DOHH2 (cell line): ENCODE measurements around the gene SLC2A8.
A peak's percentile ranks its signal among the peaks of the same experiment; 100 is the strongest.

Experiments used
- H3F3A ChIP-seq: fragments of 200-600 bp; sonication (generic), shearing (Covaris generic); 2 replicates; pipeline ENCODE4 v1.6.0; 2016; ENCODE audit warnings: antibody characterized with exemption, mild to moderate bottlenecking; ENCODE audit not compliant: control insufficient read depth, insufficient read depth
- H3K27ac ChIP-seq: fragments of 200-600 bp; sonication (generic); 2 replicates; pipeline ENCODE4 v1.5.1; 2014; ENCODE audit warnings: low read depth, mild to moderate bottlenecking, low read length, moderate library complexity
- H3K27me3 ChIP-seq: fragments of 200-600 bp; sonication (generic); 2 replicates; pipeline ENCODE4 v1.6.1; 2014; ENCODE audit warnings: mild to moderate bottlenecking, low read length, mixed read lengths; ENCODE audit not compliant: control insufficient read depth
- H3K36me3 ChIP-seq: fragments of 200-600 bp; sonication (generic); 2 replicates; pipeline ENCODE4 v1.6.1; 2014; ENCODE audit warnings: mild to moderate bottlenecking, low read length, moderate library complexity, mixed read lengths; ENCODE audit not compliant: control insufficient read depth
- H3K4me1 ChIP-seq: fragments of 200-600 bp; sonication (generic); 2 replicates; pipeline ENCODE4 v1.6.1; 2014; ENCODE audit warnings: mild to moderate bottlenecking, low read length, mixed read lengths; ENCODE audit not compliant: control insufficient read depth
- H3K4me2 ChIP-seq: fragments of 200-600 bp; sonication (generic); 2 replicates; pipeline ENCODE4 v1.6.0; 2014; ENCODE audit warnings: mild to moderate bottlenecking, low read length, moderate library complexity
- H3K4me3 ChIP-seq: fragments of 200-600 bp; sonication (generic); 2 replicates; pipeline ENCODE4 v1.5.1; 2014; ENCODE audit warnings: mild to moderate bottlenecking, low read length, mixed read lengths
- H3K79me2 ChIP-seq: fragments of 200-600 bp; sonication (generic); 2 replicates; pipeline ENCODE4 v1.6.1; 2014; ENCODE audit warnings: mild to moderate bottlenecking, low read length, mixed read lengths; ENCODE audit not compliant: control insufficient read depth
- H3K9me2 ChIP-seq: fragments of 200-600 bp; sonication (generic); replicated peaks from 2 replicates; pipeline ENCODE4 v1.6.1; 2014; ENCODE audit warnings: mild to moderate bottlenecking, low read length, mixed read lengths; ENCODE audit not compliant: control insufficient read depth
- H3K9me3 ChIP-seq: fragments of 200-600 bp; sonication (generic); 2 replicates; pipeline ENCODE4 v1.6.1; 2014; ENCODE audit warnings: antibody characterized with exemption, low read length, mixed read lengths; ENCODE audit not compliant: control insufficient read depth, insufficient read depth
- H4K20me1 ChIP-seq: fragments of 200-600 bp; sonication (generic); 2 replicates; pipeline ENCODE4 v1.6.0; 2014; ENCODE audit warnings: low read depth, mild to moderate bottlenecking, antibody characterized with exemption, low read length, moderate library complexity; ENCODE audit not compliant: control insufficient read depth, insufficient read depth
- EZH2phosphoT487 ChIP-seq: fragments of 200-600 bp; sonication (generic); IDR thresholded peaks from 2 replicates; pipeline ENCODE4 v1.6.1; 2017; ENCODE audit warnings: borderline replicate concordance, mild to moderate bottlenecking, antibody characterized with exemption, low read length, moderate library complexity, mixed read lengths
- TF ChIP-seq, protein P1 (sequence below): fragments of 200-600 bp; sonication (generic); IDR thresholded peaks from one replicate; pipeline ENCODE4 v1.5.1; 2014; ENCODE audit warnings: antibody characterized with exemption, mild to moderate bottlenecking, low read depth, low read length; ENCODE audit not compliant: poor library complexity, severe bottlenecking

Gene SLC2A8

DNA sequence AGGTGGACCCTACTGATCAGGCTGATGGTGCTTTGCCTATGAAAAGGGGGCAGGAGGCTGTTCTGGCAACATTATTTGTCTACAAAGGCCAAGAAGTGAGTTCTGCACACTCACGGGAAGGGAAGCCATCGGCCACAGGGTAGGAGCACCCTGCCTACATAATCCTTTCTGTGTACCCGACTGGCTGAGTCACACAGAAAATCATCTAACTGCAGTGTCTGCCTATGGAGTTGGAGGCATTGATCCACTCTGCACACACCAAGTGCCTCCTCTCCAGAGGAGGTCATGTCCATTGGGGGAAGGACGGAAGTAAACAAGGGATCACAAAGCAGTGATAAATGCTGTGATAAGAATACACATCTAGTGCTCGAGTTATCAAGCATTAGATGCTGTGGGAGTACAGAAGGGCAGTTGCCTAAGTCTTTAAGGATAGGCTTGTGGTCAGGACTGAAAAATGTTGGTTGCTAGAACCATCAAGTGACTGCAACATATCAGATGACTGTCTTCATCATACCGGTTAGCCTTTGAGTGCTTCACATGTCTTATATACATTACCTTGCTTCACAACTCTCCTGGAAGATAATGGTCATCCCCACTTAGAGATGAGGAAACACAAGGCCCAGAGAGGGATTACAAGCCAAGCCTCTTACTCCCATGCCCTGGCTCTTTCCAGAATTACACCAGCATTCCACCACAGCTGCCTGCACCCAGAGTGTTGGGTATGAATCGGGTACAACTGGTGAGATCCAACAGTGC, 1.3 kb upstream of the SLC2A8 start:
- no peaks in the 10 kb centered on the region for H4K20me1 ChIP-seq
- TF ChIP-seq, protein P1, sequence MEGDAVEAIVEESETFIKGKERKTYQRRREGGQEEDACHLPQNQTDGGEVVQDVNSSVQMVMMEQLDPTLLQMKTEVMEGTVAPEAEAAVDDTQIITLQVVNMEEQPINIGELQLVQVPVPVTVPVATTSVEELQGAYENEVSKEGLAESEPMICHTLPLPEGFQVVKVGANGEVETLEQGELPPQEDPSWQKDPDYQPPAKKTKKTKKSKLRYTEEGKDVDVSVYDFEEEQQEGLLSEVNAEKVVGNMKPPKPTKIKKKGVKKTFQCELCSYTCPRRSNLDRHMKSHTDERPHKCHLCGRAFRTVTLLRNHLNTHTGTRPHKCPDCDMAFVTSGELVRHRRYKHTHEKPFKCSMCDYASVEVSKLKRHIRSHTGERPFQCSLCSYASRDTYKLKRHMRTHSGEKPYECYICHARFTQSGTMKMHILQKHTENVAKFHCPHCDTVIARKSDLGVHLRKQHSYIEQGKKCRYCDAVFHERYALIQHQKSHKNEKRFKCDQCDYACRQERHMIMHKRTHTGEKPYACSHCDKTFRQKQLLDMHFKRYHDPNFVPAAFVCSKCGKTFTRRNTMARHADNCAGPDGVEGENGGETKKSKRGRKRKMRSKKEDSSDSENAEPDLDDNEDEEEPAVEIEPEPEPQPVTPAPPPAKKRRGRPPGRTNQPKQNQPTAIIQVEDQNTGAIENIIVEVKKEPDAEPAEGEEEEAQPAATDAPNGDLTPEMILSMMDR: no peak
- no peak for TF ChIP-seq EZH2phosphoT487
- H3K27me3 ChIP-seq: no peaks in the 10 kb centered on the region
- H3K9me3 ChIP-seq: no peaks in the 10 kb centered on the region
- H3K36me3 ChIP-seq: no peaks in the 10 kb centered on the region
- H3K79me2 ChIP-seq: peaks cover 10% of the 10 kb centered on the region
- peak overlapping the region; percentile 74 for H3K4me3 ChIP-seq
- no peaks in the 10 kb centered on the region for H3K9me2 ChIP-seq
- peak overlapping the region; percentile 91 for H3K4me2 ChIP-seq
- no peaks in the 10 kb centered on the region for H3F3A ChIP-seq
- H3K27ac ChIP-seq: no peak overlapping the region
- H3K4me1 ChIP-seq: peaks cover 14% of the 10 kb centered on the region

DNA sequence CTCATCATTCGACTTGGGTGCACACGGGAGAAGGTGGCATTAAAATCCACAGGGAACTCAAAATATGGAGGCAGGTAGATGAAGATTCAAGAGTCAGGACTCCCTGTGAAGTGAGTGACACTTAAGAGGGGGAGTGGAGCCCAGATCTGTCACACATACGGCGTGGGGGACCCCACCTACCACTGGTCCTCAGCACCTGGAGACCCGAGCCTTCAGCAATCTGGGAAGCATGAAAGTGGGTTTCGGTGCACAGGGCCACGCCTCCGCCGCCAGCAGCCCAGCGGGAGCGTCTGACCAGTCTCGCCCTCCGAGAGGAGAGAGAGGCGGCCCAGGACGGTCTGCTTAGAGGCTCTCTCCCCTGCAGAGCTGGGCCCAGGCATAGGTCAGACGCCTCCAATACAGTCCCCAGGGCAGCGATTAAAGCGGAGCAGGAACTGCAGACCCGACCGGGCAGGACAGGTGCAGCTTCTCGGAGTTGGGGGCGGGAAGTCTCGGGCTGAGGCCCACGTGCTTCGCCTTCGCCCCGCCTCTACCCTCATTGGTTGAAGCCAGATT, 639 bp upstream of the SLC2A8 start:
- Histone ChIP-seq H3K9me2 (no peaks in the 10 kb centered on the region), H3K27ac (no peak overlapping the region), H3K4me2 (peak overlapping the region; percentile 91), H3K79me2 (peaks cover 10% of the 10 kb centered on the region), H3K4me3 (peak overlapping the region; percentile 74), H3K27me3 (no peaks in the 10 kb centered on the region), H3K36me3 (no peaks in the 10 kb centered on the region), H3K4me1 (peaks cover 14% of the 10 kb centered on the region), H3K9me3 (no peaks in the 10 kb centered on the region), H4K20me1 (no peaks in the 10 kb centered on the region), H3F3A (no peaks in the 10 kb centered on the region)
- TF ChIP-seq, protein P1: no peak
- no peak for TF ChIP-seq EZH2phosphoT487

DNA sequence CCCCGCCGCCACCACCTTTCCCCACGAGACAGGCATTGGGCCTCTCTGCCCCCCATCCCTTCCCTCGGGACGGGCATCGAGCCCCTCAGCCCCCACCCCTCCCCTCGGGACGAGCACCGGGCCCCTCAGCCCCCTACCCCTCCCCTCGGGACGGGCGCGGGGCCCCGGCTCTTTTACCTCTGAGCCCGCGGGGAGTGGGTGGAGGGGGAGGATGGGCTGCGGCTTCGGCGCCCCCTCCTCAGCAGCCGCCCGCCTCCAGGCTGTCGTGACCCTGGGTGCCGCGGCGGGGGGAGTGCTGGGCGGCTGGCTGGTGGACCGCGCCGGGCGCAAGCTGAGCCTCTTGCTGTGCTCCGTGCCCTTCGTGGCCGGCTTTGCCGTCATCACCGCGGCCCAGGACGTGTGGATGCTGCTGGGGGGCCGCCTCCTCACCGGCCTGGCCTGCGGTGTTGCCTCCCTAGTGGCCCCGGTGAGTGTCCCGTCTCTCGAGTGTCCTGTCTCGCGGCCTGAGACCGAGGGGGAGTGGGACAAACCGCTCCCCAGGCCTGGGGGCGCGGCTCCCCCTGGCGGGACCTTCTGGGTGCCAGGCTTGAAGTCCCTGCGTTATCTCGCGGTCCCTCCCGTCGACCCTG, 791 bp downstream of the SLC2A8 start:
- H3K36me3 ChIP-seq: no peaks in the 10 kb centered on the region
- peak overlapping the region; percentile 84 for H3K4me3 ChIP-seq

More for the DNA sequence above, 791 bp downstream of the SLC2A8 start:
- Histone ChIP-seq H4K20me1 (no peaks in the 10 kb centered on the region), H3K27ac (no peak overlapping the region; the same call in 1 of the 2 replicates), H3F3A (no peaks in the 10 kb centered on the region), H3K79me2 (peaks cover 10% of the 10 kb centered on the region), H3K4me2 (peak overlapping the region; percentile 88), H3K27me3 (no peaks in the 10 kb centered on the region), H3K9me3 (no peaks in the 10 kb centered on the region), H3K9me2 (no peaks in the 10 kb centered on the region), H3K4me1 (peaks cover 14% of the 10 kb centered on the region)
- TF ChIP-seq, protein P1: peak; percentile 68
- no peak for TF ChIP-seq EZH2phosphoT487
